CD4-positive, alpha-beta memory T cell (primary cell): ENCODE data around the gene SPP1. TPM values are rescaled to one million over a fixed set of nuclear protein-coding genes. Genes with fewer than 3 reads are reported as not detected.
"Not testable (repeated sequence)": the region's sequence is repeated elsewhere in the genome, so short reads cannot be mapped to it uniquely, and the experiment has no call there.

Source experiments
- CTCF ChIA-PET: fragments of 350-600 bp; sonication (Branson Sonifier 250); formaldehyde crosslinking; loops from one replicate; lab custom pipeline; 2021; ENCODE audit warnings: inconsistent platforms; ENCODE audit not compliant: partially characterized antibody; lab: Charles Lee
- POLR2A ChIA-PET: fragments of 350-600 bp; sonication (Branson Sonifier 250); formaldehyde crosslinking; loops from one replicate; lab custom pipeline; 2021; ENCODE audit not compliant: partially characterized antibody; lab: Charles Lee
- DNase-seq, 5 donors: peaks; one replicate each; pipeline versions ENCODE4 v3.0.0 to v3.0.0-alpha.2; 2020 to 2022; ENCODE audit warnings: mixed read lengths in 1 of 5
- H3K27ac ChIP-seq: one replicate; pipeline ENCODE4 v1.7.0; 2013; ENCODE audit warnings: low read depth, low read length
- H3K27me3 ChIP-seq: 2 replicates; pipeline ENCODE4 v1.7.0; 2013; ENCODE audit warnings: mild to moderate bottlenecking, low read length, moderate library complexity; ENCODE audit not compliant: insufficient read depth
- H3K36me3 ChIP-seq: 2 replicates; pipeline ENCODE4 v1.7.0; 2013; ENCODE audit warnings: mild to moderate bottlenecking, low read length, moderate library complexity; ENCODE audit not compliant: insufficient read depth
- H3K4me1 ChIP-seq: 2 replicates; pipeline ENCODE4 v1.7.0; 2013; ENCODE audit warnings: mild to moderate bottlenecking, low read length, moderate library complexity; ENCODE audit not compliant: insufficient read depth
- H3K4me3 ChIP-seq, 2 donors: one replicate each; pipeline ENCODE4 v1.7.0; 2013; ENCODE audit warnings: low read length in 2 of 2, mild to moderate bottlenecking in 1 of 2
- H3K9me3 ChIP-seq, 2 donors: one replicate each; pipeline ENCODE4 v1.7.0; 2013; ENCODE audit warnings: low read length in 2 of 2, control low read depth in 1 of 2; ENCODE audit not compliant: control insufficient read depth in 1 of 2
- H3K27ac Mint-ChIP-seq, 7 donors: one replicate each; pipeline ENCODE4 v1.8.0; 2020 to 2021; ENCODE audit warnings: mixed read lengths in 7 of 7, mild to moderate bottlenecking in 6 of 7, inconsistent platforms in 3 of 7, moderate library complexity in 3 of 7
- H3K27me3 Mint-ChIP-seq, 2 donors: one replicate each; pipeline ENCODE4 v1.8.0; 2020 to 2021; ENCODE audit warnings: mixed read lengths in 2 of 2
- H3K36me3 Mint-ChIP-seq, 2 donors: one replicate each; pipeline ENCODE4 v1.8.0; 2020 to 2021; ENCODE audit warnings: mixed read lengths in 2 of 2, inconsistent platforms in 1 of 2, mild to moderate bottlenecking in 1 of 2
- H3K4me1 Mint-ChIP-seq, 4 donors: one replicate each; pipeline ENCODE4 v1.8.0; 2020 to 2021; ENCODE audit warnings: mixed read lengths in 4 of 4, mild to moderate bottlenecking in 1 of 4
- H3K4me3 Mint-ChIP-seq, 8 donors: one replicate each; pipeline ENCODE4 v1.8.0; 2020 to 2021; ENCODE audit warnings: mixed read lengths in 8 of 8, mild to moderate bottlenecking in 7 of 8, moderate library complexity in 6 of 8, inconsistent platforms in 3 of 8
- H3K9me3 Mint-ChIP-seq, 8 donors: one replicate each; pipeline ENCODE4 v1.8.0; 2020 to 2021; ENCODE audit warnings: mixed read lengths in 8 of 8, mild to moderate bottlenecking in 5 of 8, inconsistent platforms in 3 of 8, moderate library complexity in 1 of 8
- intact Hi-C: fragments of 100-400 bp; cut with micrococcal nuclease; formaldehyde crosslinking; loops from one replicate; pipeline ENCODE4 v1.15.1; 2023
- polyA plus RNA-seq, 2 donors: library from polyadenylated mRNA; unstranded; fragments of 300-500 nt; fragmentation: Illumina TruSeq; gene quantifications; one replicate each; pipeline ENCODE4 v1.2.3, GENCODE V29; 2021
- total RNA-seq, 2 experiments: library from RNA; stranded (reverse); gene quantifications; one replicate each; pipeline ENCODE4 v1.2.3, GENCODE V29; 2021

Gene SPP1
- total and polyA plus RNA-seq, 4 experiments from 2014 or later, result 15.5 to 19.9 TPM; not detected in 2

GRCh38 chr4:88017516-88018297, 42.2 kb downstream of the SPP1 start:
- H3K9me3 ChIP-seq, result no peaks in the 10 kb centered on the region
- H3K4me3 Mint-ChIP-seq, result no peak overlapping the region
- ChIA-PET CTCF (no interaction called here), POLR2A (no interaction called here)
- H3K36me3 Mint-ChIP-seq, result peaks cover 3 to 15% of the 10 kb centered on the region in 2 donors
- intact Hi-C loops, result no loop called here
- DNase-seq, result no peak
- H3K27ac ChIP-seq, result no peak overlapping the region
- no peaks in the 10 kb centered on the region for H3K4me1 ChIP-seq
- H3K4me3 ChIP-seq, result no peak overlapping the region
- no peaks in the 10 kb centered on the region for H3K36me3 ChIP-seq
- H3K27me3 ChIP-seq, result no peaks in the 10 kb centered on the region
- H3K4me1 Mint-ChIP-seq, result peaks cover 0 to 12% (median 4%) of the 10 kb centered on the region in 4 donors
- no peaks in the 10 kb centered on the region for H3K27me3 Mint-ChIP-seq
- H3K9me3 Mint-ChIP-seq, result no peaks in the 10 kb centered on the region
- H3K27ac Mint-ChIP-seq, result no peak overlapping the region

GRCh38 chr4:88018466-88018865, 43.0 kb downstream of the SPP1 start:
- no peaks in the 10 kb centered on the region for H3K9me3 ChIP-seq
- H3K4me3 ChIP-seq, result no peak overlapping the region
- no peaks in the 10 kb centered on the region for H3K4me1 ChIP-seq
- Mint-ChIP-seq H3K27me3 (no peaks in the 10 kb centered on the region), H3K27ac (no peak overlapping the region), H3K9me3 (no peaks in the 10 kb centered on the region), H3K4me3 (no peak overlapping the region), H3K4me1 (peaks cover 0 to 10% (median 3%) of the 10 kb centered on the region in 4 donors), H3K36me3 (peaks cover 3 to 20% of the 10 kb centered on the region in 2 donors)
- POLR2A ChIA-PET, result no interaction called here
- intact Hi-C loops, result no loop called here
- no peak for DNase-seq
- H3K27ac ChIP-seq, result no peak overlapping the region
- H3K36me3 ChIP-seq, result no peaks in the 10 kb centered on the region
- H3K27me3 ChIP-seq, result no peaks in the 10 kb centered on the region
- CTCF ChIA-PET, result interaction anchor here (1.9 kb wide), 1 partner anchor 15 kb away, joined by 5 read pairs; no protein-coding TSS in a partner anchor

GRCh38 chr4:88021824-88022223, 46.3 kb downstream of the SPP1 start:
- H3K36me3 ChIP-seq, result no peaks in the 10 kb centered on the region
- intact Hi-C loops, result no loop called here
- Mint-ChIP-seq H3K4me3 (no peak overlapping the region), H3K9me3 (peaks cover 3 to 12% (median 8%) of the 10 kb centered on the region in 8 donors), H3K36me3 (peaks cover 11 to 36% of the 10 kb centered on the region in 2 donors), H3K4me1 (peaks cover 0 to 3% (median 1%) of the 10 kb centered on the region in 4 donors), H3K27ac (no peak overlapping the region), H3K27me3 (no peaks in the 10 kb centered on the region)
- no peaks in the 10 kb centered on the region for H3K4me1 ChIP-seq
- no peak overlapping the region for H3K4me3 ChIP-seq
- ChIA-PET CTCF (interaction anchor here (1.3 to 4.0 kb wide), 2 partner anchors 11 to 190 kb away, joined by 5 to 24 read pairs; no protein-coding TSS in a partner anchor), POLR2A (no interaction called here)
- peaks cover 0 to 4% of the 10 kb centered on the region in 2 donors for H3K9me3 ChIP-seq
- H3K27ac ChIP-seq, result no peak overlapping the region
- no peaks in the 10 kb centered on the region for H3K27me3 ChIP-seq
- no peak for DNase-seq

- no peak overlapping the region for H3K4me3 ChIP-seq
- H3K36me3 ChIP-seq, result no peaks in the 10 kb centered on the region
- ChIA-PET CTCF (interaction anchor here (1.3 to 4.0 kb wide), 2 partner anchors 11 to 189 kb away, joined by 5 to 24 read pairs; no protein-coding TSS in a partner anchor), POLR2A (no interaction called here)
- no peak overlapping the region for H3K27ac ChIP-seq
- Mint-ChIP-seq H3K4me3 (no peak overlapping the region), H3K4me1 (peaks cover 0 to 3% (median 1%) of the 10 kb centered on the region in 4 donors), H3K36me3 (peaks cover 11 to 40% of the 10 kb centered on the region in 2 donors), H3K27ac (no peak overlapping the region), H3K27me3 (no peaks in the 10 kb centered on the region), H3K9me3 (peaks cover 3 to 12% (median 8%) of the 10 kb centered on the region in 8 donors)
- intact Hi-C loops, result no loop called here
- DNase-seq, result no peak
- H3K9me3 ChIP-seq, result peaks cover 0 to 4% of the 10 kb centered on the region in 2 donors
- no peaks in the 10 kb centered on the region for H3K4me1 ChIP-seq
- no peaks in the 10 kb centered on the region for H3K27me3 ChIP-seq
Measured at GRCh38 chr4:88022289-88022688, 46.8 kb downstream of the SPP1 start.

- H3K27ac Mint-ChIP-seq, H3K4me3 Mint-ChIP-seq, H3K4me1 ChIP-seq, intact Hi-C loops, DNase-seq, H3K27me3 ChIP-seq, CTCF ChIA-PET, H3K4me3 ChIP-seq, H3K27ac ChIP-seq, H3K9me3 ChIP-seq, H3K4me1 Mint-ChIP-seq, H3K27me3 Mint-ChIP-seq, H3K36me3 ChIP-seq: not testable (repeated sequence)
- Mint-ChIP-seq H3K36me3 (peaks cover 14 to 54% of the 10 kb centered on the region in 2 donors), H3K9me3 (peaks cover 3 to 15% (median 9%) of the 10 kb centered on the region in 8 donors)
- POLR2A ChIA-PET, result interaction anchor here (1.2 kb wide), 1 partner anchor 17 kb away, joined by 3 read pairs; no protein-coding TSS in a partner anchor
Measured at GRCh38 chr4:88025868-88026661, 50.6 kb downstream of the SPP1 start.

- Mint-ChIP-seq H3K27ac (peak overlapping the region in 3 of 7 donors; percentile 34 to 71 (median 57)), H3K27me3 (no peaks in the 10 kb centered on the region)
Measured at GRCh38 chr4:88027611-88028608, 52.4 kb downstream of the SPP1 start.

More at GRCh38 chr4:88027611-88028608, 52.4 kb downstream of the SPP1 start:
- Histone ChIP-seq H3K36me3 (no peaks in the 10 kb centered on the region), H3K9me3 (peaks cover 0 to 4% of the 10 kb centered on the region in 2 donors), H3K27me3 (no peaks in the 10 kb centered on the region), H3K27ac (no peak overlapping the region), H3K4me3 (no peak overlapping the region), H3K4me1 (no peaks in the 10 kb centered on the region)
- DNase-seq, result no peak
- Mint-ChIP-seq H3K9me3 (peaks cover 3 to 15% (median 9%) of the 10 kb centered on the region in 8 donors), H3K36me3 (peaks cover 11 to 44% of the 10 kb centered on the region in 2 donors), H3K4me3 (no peak overlapping the region), H3K4me1 (peaks cover 0 to 2% (median under 1%) of the 10 kb centered on the region in 4 donors)
- CTCF ChIA-PET, result no interaction called here
- POLR2A ChIA-PET, result interaction anchor here (1.2 kb wide), 1 partner anchor 19 kb away, joined by 3 read pairs; no protein-coding TSS in a partner anchor
- intact Hi-C loops, result no loop called here
